ENCODE measurements around the gene BRIX1.

The BRIX1 gene

DNA sequence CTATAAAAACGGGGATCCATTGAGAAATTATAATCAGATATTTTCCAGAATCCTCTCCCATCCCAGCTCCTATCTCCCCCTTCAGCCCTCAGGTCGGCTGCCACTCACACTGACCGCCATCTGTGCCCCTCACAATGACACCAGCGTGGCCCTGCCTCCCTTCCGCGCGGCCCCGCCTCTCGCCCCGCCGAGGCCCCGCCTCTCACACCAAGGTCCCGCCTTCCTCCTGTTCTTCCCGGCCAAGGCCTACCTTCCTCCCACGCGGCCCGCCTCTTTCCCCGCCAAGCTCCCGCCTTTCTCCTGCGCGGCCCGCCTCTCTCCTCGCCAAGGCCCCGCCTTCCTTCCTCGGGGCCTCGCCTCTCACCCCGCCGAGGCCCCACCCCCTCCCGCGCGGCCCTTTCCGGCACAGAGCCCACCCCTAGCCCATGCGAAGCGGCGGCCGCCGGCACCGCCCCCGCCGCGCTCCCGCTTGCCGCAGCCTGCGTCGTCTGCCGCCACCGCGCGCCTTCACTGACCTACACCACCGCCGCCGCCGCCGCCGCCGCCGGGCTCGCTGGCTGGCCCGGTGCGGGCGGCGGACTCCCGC, 13.7 kb downstream of the BRIX1 start, which contains the start of gene DNAJC21:
Gene DNAJC21, plus strand, starts transcription at position 426 of the 586 bp plus-strand sequence. CDS start 261 bp downstream, outside the sequence.
- peak within 1 kb of the TSS; percentile 56; the same call in 1 of the 2 replicates for H2AFZ ChIP-seq (ENCODE audit: low read depth, low read length)

DNA sequence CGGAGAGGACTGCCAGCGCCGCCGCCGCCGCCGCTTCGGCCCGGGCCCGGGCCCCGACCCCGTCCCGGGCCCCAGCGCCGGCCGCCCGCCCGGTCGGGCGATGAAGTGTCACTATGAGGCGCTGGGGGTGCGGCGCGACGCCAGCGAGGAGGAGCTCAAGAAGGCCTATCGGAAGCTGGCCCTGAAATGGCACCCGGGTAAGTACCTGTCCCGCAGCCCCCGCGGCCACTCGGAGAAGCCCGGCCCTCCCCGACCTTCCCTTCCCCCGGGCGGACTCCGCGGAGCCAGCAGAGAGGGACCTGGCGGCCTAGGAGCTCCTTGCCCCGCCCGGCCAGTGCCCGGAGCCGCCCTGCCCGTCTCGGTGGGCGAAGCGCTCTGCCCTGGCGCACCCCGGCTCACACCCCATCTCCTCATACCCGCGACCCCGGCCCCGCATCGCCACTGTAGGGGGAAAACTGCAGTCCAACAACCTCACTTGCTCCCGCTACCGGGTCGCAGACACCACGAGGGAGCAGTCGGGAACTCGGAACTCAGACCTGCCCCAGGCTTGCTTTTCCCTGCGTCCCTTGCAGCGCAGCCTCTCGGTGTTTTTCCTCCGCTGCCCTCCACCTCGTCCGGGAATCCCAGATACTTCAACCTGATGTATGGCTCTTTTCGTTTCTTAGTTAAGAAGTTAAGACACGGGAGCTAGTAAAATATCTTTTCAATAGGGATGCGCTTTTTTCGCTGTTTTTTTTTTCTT, 14.4 kb downstream of the BRIX1 start:
- Histone ChIP-seq H3K79me2 (ENCODE audit: low read length) (peaks cover 42% of the 10 kb centered on the region), H3K27ac (ENCODE audit: low read length) (peak overlapping the region; percentile 65)

More for the DNA sequence above, 13.7 kb downstream of the BRIX1 start, which contains the start of gene DNAJC21:
- Histone ChIP-seq H3K4me1 (ENCODE audit: low read length) (peaks cover 11% of the 10 kb centered on the region), H3K27me3 (ENCODE audit: low read depth, low read length) (no peaks in the 10 kb centered on the region), H3K9me3 (ENCODE audit: insufficient read depth, low read length) (no peaks in the 10 kb centered on the region), H4K20me1 (ENCODE audit: insufficient read depth, low read length) (no peaks in the 10 kb centered on the region), H3K4me3 (ENCODE audit: low read length) (peak within 1 kb of the TSS; percentile 99), H3K9ac (ENCODE audit: low read length) (peak within 1 kb of the TSS; percentile 90), H3K27ac (ENCODE audit: low read length) (peak within 1 kb of the TSS; percentile 65), H3K79me2 (ENCODE audit: low read length) (peaks cover 37% of the 10 kb centered on the region), H3K4me2 (ENCODE audit: low read length) (peak within 1 kb of the TSS; percentile 72), H3K36me3 (replicated peaks; ENCODE audit: low read depth, low read length) (peaks cover 24% of the 10 kb centered on the region)
- TF ChIP-seq EZH2phosphoT487 (IDR thresholded peaks at IDR 0.05; ENCODE audit: low read depth) = no peak
- TF ChIP-seq CTCF (IDR thresholded peaks at IDR 0.05; ENCODE audit: low read depth, low read length) = no peak

DNA sequence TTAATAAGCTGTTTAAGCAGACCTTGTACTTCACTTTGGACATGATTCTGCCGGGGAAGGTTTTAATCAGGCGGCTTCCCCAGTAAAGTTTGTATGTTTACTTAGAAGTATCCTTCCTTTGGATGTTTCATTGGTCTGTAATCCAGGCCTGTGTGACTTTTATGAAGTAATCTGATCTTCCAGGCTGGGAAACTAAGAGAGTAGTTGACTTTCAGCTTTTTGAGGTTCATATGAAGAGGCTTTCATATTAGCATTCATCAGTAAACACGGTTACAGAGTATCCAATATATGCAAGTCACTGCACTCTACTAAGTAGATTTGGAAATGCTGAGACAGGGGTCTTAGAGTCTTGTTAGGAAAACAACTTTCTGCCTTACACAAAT, 14.9 kb downstream of the BRIX1 start:
- Histone ChIP-seq H3K79me2 (ENCODE audit: low read length) (peaks cover 43% of the 10 kb centered on the region), H3K27ac (ENCODE audit: low read length) (peak overlapping the region; percentile 65; the same call in 1 of the 2 replicates), H3K27me3 (ENCODE audit: low read depth, low read length) (no peaks in the 10 kb centered on the region), H3K9ac (ENCODE audit: low read length) (peak overlapping the region; percentile 90), H3K4me3 (ENCODE audit: low read length) (peak overlapping the region; percentile 99), H4K20me1 (ENCODE audit: insufficient read depth, low read length) (no peaks in the 10 kb centered on the region), H3K36me3 (replicated peaks; ENCODE audit: low read depth, low read length) (peaks cover 21% of the 10 kb centered on the region), H3K4me1 (ENCODE audit: low read length) (peaks cover 11% of the 10 kb centered on the region), H2AFZ (ENCODE audit: low read depth, low read length) (no peak overlapping the region), H3K4me2 (ENCODE audit: low read length) (peak overlapping the region; percentile 72), H3K9me3 (ENCODE audit: insufficient read depth, low read length) (no peaks in the 10 kb centered on the region)
- TF ChIP-seq CTCF (IDR thresholded peaks at IDR 0.05; ENCODE audit: low read depth, low read length) (no peak), EZH2phosphoT487 (IDR thresholded peaks at IDR 0.05; ENCODE audit: low read depth) (no peak)

More for the DNA sequence above, 14.4 kb downstream of the BRIX1 start:
- no peaks in the 10 kb centered on the region for H3K9me3 ChIP-seq (ENCODE audit: insufficient read depth, low read length)
- peak overlapping the region; percentile 56; the same call in 1 of the 2 replicates for H2AFZ ChIP-seq (ENCODE audit: low read depth, low read length)
- H3K4me2 ChIP-seq (ENCODE audit: low read length) = peak overlapping the region; percentile 72
- H3K36me3 ChIP-seq (replicated peaks; ENCODE audit: low read depth, low read length) = peaks cover 21% of the 10 kb centered on the region
- peak overlapping the region; percentile 99 for H3K4me3 ChIP-seq (ENCODE audit: low read length)
- peaks cover 11% of the 10 kb centered on the region for H3K4me1 ChIP-seq (ENCODE audit: low read length)
- peak overlapping the region; percentile 90 for H3K9ac ChIP-seq (ENCODE audit: low read length)
- H4K20me1 ChIP-seq (ENCODE audit: insufficient read depth, low read length) = no peaks in the 10 kb centered on the region
- no peak for TF ChIP-seq CTCF (IDR thresholded peaks at IDR 0.05; ENCODE audit: low read depth, low read length)
- TF ChIP-seq EZH2phosphoT487 (IDR thresholded peaks at IDR 0.05; ENCODE audit: low read depth) = no peak
- H3K27me3 ChIP-seq (ENCODE audit: low read depth, low read length) = no peaks in the 10 kb centered on the region

DNA sequence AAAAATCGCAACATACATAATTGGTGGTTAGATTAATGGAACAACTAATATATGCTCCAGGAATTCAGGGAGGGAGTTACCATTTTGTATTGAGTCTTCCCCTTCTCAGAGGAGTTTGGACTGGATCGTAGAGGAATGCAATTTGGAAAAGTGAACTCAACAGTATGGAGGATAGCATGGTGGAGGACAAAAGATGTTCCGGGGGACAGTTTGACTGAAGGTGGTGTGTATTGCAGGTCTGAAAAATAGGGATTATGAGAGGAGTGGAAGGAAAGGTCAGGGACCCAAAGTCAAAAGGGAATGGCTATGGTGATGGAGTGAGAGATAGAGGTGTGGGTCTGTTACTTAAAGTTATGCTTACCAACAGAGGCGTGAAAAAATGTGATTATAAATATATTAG, 15.4 kb downstream of the BRIX1 start:
- Histone ChIP-seq H3K4me3 (ENCODE audit: low read length) (peak overlapping the region; percentile 99), H3K9me3 (ENCODE audit: insufficient read depth, low read length) (no peaks in the 10 kb centered on the region), H3K79me2 (ENCODE audit: low read length) (peaks cover 43% of the 10 kb centered on the region), H3K36me3 (replicated peaks; ENCODE audit: low read depth, low read length) (peaks cover 20% of the 10 kb centered on the region), H3K4me1 (ENCODE audit: low read length) (peaks cover 11% of the 10 kb centered on the region), H4K20me1 (ENCODE audit: insufficient read depth, low read length) (no peaks in the 10 kb centered on the region), H3K27me3 (ENCODE audit: low read depth, low read length) (no peaks in the 10 kb centered on the region), H3K27ac (ENCODE audit: low read length) (no peak overlapping the region), H2AFZ (ENCODE audit: low read depth, low read length) (no peak overlapping the region), H3K9ac (ENCODE audit: low read length) (peak overlapping the region; percentile 90; the same call in 1 of the 2 replicates), H3K4me2 (ENCODE audit: low read length) (peak overlapping the region; percentile 72)
- no peak for TF ChIP-seq EZH2phosphoT487 (IDR thresholded peaks at IDR 0.05; ENCODE audit: low read depth)
- TF ChIP-seq CTCF (IDR thresholded peaks at IDR 0.05; ENCODE audit: low read depth, low read length) = no peak
